GM21717 (cell line): ENCODE data around the gene GNG4.

Experiments
- ATAC-seq: cut with Tn5 transposase; IDR thresholded peaks from one replicate; pipeline ENCODE4 v1.9.1; 2021; ENCODE audit warnings: mild to moderate bottlenecking, moderate library complexity; ENCODE audit not compliant: unreplicated experiment

Gene GNG4

DNA sequence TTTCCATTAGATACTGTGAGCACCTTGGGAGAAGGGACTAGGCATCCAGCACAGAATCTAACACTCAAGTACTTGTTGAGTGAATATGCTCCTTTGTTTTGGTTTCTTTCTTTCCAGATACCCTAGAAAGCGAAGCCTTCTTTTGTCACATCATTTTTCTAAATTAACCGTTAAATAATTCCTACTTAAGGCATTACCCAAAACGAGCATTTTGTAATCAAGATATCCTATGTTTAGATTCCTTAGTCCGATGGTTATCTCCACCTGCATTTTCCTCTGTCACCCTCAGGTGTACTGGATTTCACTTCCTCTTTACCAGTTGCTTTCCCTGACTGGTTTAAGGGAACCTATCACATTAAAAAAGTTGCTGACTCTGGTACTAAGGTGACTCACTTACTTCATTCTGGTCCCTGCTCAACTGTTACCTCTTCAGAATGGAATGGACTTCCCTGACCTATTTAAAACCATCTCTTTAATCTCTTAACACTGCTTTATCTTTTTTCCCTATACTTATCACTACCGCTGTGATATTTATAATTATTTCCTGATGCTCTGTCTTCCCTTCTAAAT is 148.5 kb downstream of the GNG4 start:
- no peak for ATAC-seq
